Renal cortex interstitium (tissue), 11 donors: Measurements from ENCODE around the gene NPR3. TPM values are rescaled to one million over a fixed set of nuclear protein-coding genes. Genes with fewer than 3 reads are reported as not detected.

Source experiments
- DNase-seq, 11 donors: peaks; one replicate each; pipeline ENCODE4 v3.0.0-alpha.2; 2013; ENCODE audit warnings: low read depth in 9 of 11, low spot score in 4 of 11; ENCODE audit errors: extremely low read depth in 1 of 11
- polyA plus RNA-seq, 3 donors: library from polyadenylated mRNA; unstranded; fragments of 120-200 nt; gene quantifications; one replicate each; pipeline ENCODE4 v1.2.1, GENCODE V29; 2013; ENCODE audit not compliant: insufficient read length in 3 of 3

NPR3 gene
- polyA plus RNA-seq, 3 donors, result 20.0 to 31.2 (median 22.3) TPM

DNA sequence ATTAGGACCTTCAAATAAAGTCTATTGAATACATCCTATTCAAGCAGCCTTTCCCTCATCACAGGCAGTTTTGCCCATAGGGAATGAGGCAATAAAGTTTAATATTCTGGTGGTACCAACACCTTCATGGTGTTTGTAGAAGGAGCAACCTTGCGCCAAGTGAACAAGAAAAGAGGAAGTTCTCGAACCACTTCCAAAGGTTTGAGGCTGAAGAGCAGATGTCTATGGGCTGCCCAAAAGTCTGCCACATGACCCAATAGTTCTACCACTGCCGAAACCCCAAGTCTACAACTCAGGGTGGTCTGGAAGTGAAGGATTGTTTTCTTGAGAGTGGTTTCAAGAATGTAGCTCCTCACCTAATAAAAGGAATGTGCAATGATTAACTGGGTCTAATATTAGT is 123.1 kb downstream of the NPR3 start:
- DNase-seq, result no peak

- DNase-seq, result no peak
Observed at GRCh38 chr5:32836176-32836575, 125.1 kb downstream of the NPR3 start.

- DNase-seq, result no peak
Observed at GRCh38 chr5:32837211-32837610, 126.1 kb downstream of the NPR3 start.

GRCh38 chr5:32839106-32839505 is 128.0 kb downstream of the NPR3 start:
- no peak for DNase-seq

GRCh38 chr5:32840606-32841005 is 129.5 kb downstream of the NPR3 start:
- DNase-seq, result no peak

Other genes starting within 250 kb of the NPR3 start
- 100 to 1,000 TPM; 289 to 334 (median 305) TPM for gene SUB1, start 125.8 kb upstream of the NPR3 start, polyA plus RNA-seq